HCT116 (cell line): ENCODE data around the gene CMTM8. TPM values are rescaled to one million over a fixed set of nuclear protein-coding genes. Genes with fewer than 3 reads are reported as not detected.

Source experiments
- ATAC-seq: fragments of 200-7000 bp; cut with Tn5 transposase; 2 replicates; pipeline ENCODE4 v1.9.1; 2020; ENCODE audit warnings: mild to moderate bottlenecking, moderate library complexity
- BruUV-seq: library from RNA; stranded (reverse); fragments of 400-500 nt; replicated peaks from 2 replicates; lab custom pipeline; 2021; lab: Mats Ljungman, UMichigan
- CTCF ChIA-PET: fragments of 300-600 bp; sonication (Branson Sonifier 250); formaldehyde crosslinking; loops from one replicate; lab custom pipeline; 2021; ENCODE audit warnings: antibody characterized with exemption; lab: Charles Lee
- POLR2A ChIA-PET: fragments of 300-600, 350-600 bp; sonication (Branson Sonifier 250); formaldehyde crosslinking; loops from one replicate; lab custom pipeline; 2021; ENCODE audit warnings: antibody characterized with exemption; lab: Charles Lee
- RAD21 ChIA-PET, 2 experiments: fragments of 300-600 bp; sonication (Branson Sonifier 250); formaldehyde crosslinking; loops; one replicate each; lab custom pipeline; 2023; ENCODE audit warnings: low total read pairs in 2 of 2; ENCODE audit not compliant: uncharacterized antibody in 2 of 2, unreplicated experiment in 2 of 2, low non-redundant PET in 1 of 2; lab: Charles Lee
- DNase-seq: peaks from one replicate; pipeline ENCODE4 v3.0.0-alpha.2; 2010; ENCODE audit warnings: low read depth, low spot score
- H2AFZ ChIP-seq: fragments of 200-600 bp; shearing (Covaris generic), sonication (generic); 2 replicates; pipeline ENCODE4 v1.6.1; 2017; ENCODE audit warnings: low read depth, mixed run types, mixed read lengths, antibody characterized with exemption, low read length; ENCODE audit not compliant: poor library complexity, severe bottlenecking
- H3K27ac ChIP-seq: 2 replicates; pipeline ENCODE4 v1.5.1; 2012; ENCODE audit warnings: low read depth, low read length
- H3K27me3 ChIP-seq: fragments of 200-600 bp; sonication (generic); 2 replicates; pipeline ENCODE4 v1.6.1; 2016; ENCODE audit warnings: mixed run types, low read length, mixed read lengths; ENCODE audit not compliant: insufficient read depth
- H3K36me3 ChIP-seq, 2 experiments: fragments of 200-500 bp in 1 of 2; fragments of 200-600 bp in 1 of 2; sonication (Bioruptor generic) in 1 of 2; sonication (generic) in 1 of 2; 2 replicates each; pipeline versions ENCODE4 v1.5.1 to v1.6.1; 2014 to 2016; ENCODE audit warnings: low read length in 2 of 2, inconsistent platforms in 1 of 2, mixed read lengths in 1 of 2, mixed run types in 1 of 2; ENCODE audit not compliant: insufficient read depth in 2 of 2, control insufficient read depth in 1 of 2
- H3K4me1 ChIP-seq, 2 experiments: fragments of 200-600 bp in 1 of 2; sonication (generic) in 1 of 2; 2 replicates each; pipeline versions ENCODE4 v1.5.1 to v1.6.1; 2012 to 2017; ENCODE audit warnings: low read length in 2 of 2, inconsistent platforms in 1 of 2, mild to moderate bottlenecking in 1 of 2, mixed read lengths in 1 of 2, mixed run types in 1 of 2, moderate library complexity in 1 of 2; ENCODE audit not compliant: insufficient read depth in 2 of 2, control insufficient read depth in 1 of 2
- H3K4me2 ChIP-seq: fragments of 200-600 bp; sonication (generic); 2 replicates; pipeline ENCODE4 v1.6.1; 2017; ENCODE audit warnings: mixed run types, low read length, mixed read lengths
- H3K4me3 ChIP-seq, 2 experiments: fragments of 200-600 bp in 1 of 2; sonication (generic) in 1 of 2; replicated peaks in 1 of 2; 2 replicates each; pipeline ENCODE4 v1.5.1; 2011 to 2016; ENCODE audit warnings: low read length in 2 of 2, control low read depth in 1 of 2, low read depth in 1 of 2, mild to moderate bottlenecking in 1 of 2, mixed read lengths in 1 of 2, mixed run types in 1 of 2
- H3K79me2 ChIP-seq: fragments of 200-600 bp; sonication (generic); 2 replicates; pipeline ENCODE4 v1.6.1; 2017; ENCODE audit warnings: mild to moderate bottlenecking, mixed run types, low read length, moderate library complexity, mixed read lengths; ENCODE audit not compliant: insufficient read depth
- H3K9ac ChIP-seq: fragments of 200-600 bp; sonication (generic); 2 replicates; pipeline ENCODE4 v1.6.1; 2016; ENCODE audit warnings: low read length, mixed read lengths
- H3K9me2 ChIP-seq: fragments of 200-600 bp; sonication (generic), shearing (Covaris generic); 2 replicates; pipeline ENCODE4 v1.6.1; 2017; ENCODE audit warnings: mixed run types, mild to moderate bottlenecking, moderate library complexity; ENCODE audit not compliant: insufficient read depth
- H3K9me3 ChIP-seq, 2 experiments: fragments of 200-500 bp in 1 of 2; fragments of 200-600 bp in 1 of 2; sonication (Bioruptor generic) in 1 of 2; sonication (generic) in 1 of 2; 2 replicates each; pipeline ENCODE4 v1.6.1; 2014 to 2017; ENCODE audit warnings: low read length in 2 of 2, mixed read lengths in 2 of 2, inconsistent platforms in 1 of 2, low read depth in 1 of 2, mild to moderate bottlenecking in 1 of 2, mixed run types in 1 of 2, moderate library complexity in 1 of 2; ENCODE audit not compliant: control insufficient read depth in 1 of 2, insufficient read depth in 1 of 2
- H4K20me1 ChIP-seq: fragments of 200-600 bp; sonication (generic), shearing (Covaris generic); 2 replicates; pipeline ENCODE4 v1.6.1; 2017; ENCODE audit warnings: mixed run types, mild to moderate bottlenecking, moderate library complexity; ENCODE audit not compliant: insufficient read depth
- CEBPB ChIP-seq: IDR thresholded peaks from 2 replicates; pipeline ENCODE4 v1.6.1; 2012; ENCODE audit warnings: low read depth
- ELF1 ChIP-seq: IDR thresholded peaks from 2 replicates; pipeline ENCODE4 v1.6.1; 2012; ENCODE audit warnings: low read depth, borderline replicate concordance
- intact Hi-C: fragments of 100-400 bp; cut with micrococcal nuclease; formaldehyde crosslinking; loops from 2 replicates; pipeline ENCODE4 v1.10.0; 2022
- total RNA-seq: library from RNA; stranded (reverse); gene quantifications from one replicate; pipeline ENCODE4 v1.2.1, GENCODE V29; 2021; ENCODE audit not compliant: unreplicated experiment

CMTM8 gene
- total RNA-seq, 1 experiment from 2014 or later = 19.4 TPM

DNA sequence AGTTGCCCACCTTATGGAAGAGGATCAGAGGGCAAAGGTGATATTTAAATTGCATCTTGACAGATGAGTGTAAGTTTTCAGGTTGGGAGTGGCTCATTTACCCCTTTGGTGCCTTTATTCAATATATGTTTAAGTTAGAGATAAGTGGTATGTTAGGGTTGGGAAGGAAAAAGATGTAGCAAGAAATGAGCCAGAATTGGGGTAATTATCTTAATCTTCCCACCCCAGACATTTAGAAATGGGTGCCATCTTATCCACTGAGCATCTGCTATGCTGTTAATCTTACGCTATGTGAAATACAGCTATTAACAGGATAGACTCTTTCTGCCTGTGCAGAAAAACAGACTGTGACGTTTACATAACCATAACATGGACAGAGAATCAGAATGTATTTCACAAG, 159.5 kb downstream of the CMTM8 start:
- Histone ChIP-seq H3K27ac (no peak overlapping the region), H3K4me3 (no peak overlapping the region), H3K4me1 (peaks cover 8 to 49% of the 10 kb centered on the region in 2 experiments), H3K9me3 (no peaks in the 10 kb centered on the region), H3K9me2 (no peaks in the 10 kb centered on the region), H3K9ac (no peak overlapping the region), H3K36me3 (no peaks in the 10 kb centered on the region), H4K20me1 (peaks cover 14% of the 10 kb centered on the region; the same call in 1 of the 2 replicates), H3K27me3 (no peaks in the 10 kb centered on the region), H2AFZ (no peak overlapping the region), H3K79me2 (peaks cover 100% of the 10 kb centered on the region), H3K4me2 (no peak overlapping the region)
- ChIA-PET POLR2A (no interaction called here), RAD21 (no interaction called here), CTCF (no interaction called here)
- TF ChIP-seq ELF1 = no peak
- BruUV-seq = no TSS peak
- DNase-seq (no peak), ATAC-seq (no peak)
- intact Hi-C loops = loop anchor here (2.0 kb wide), 2 partner anchors 23 to 221 kb away; no protein-coding TSS in a partner anchor

DNA sequence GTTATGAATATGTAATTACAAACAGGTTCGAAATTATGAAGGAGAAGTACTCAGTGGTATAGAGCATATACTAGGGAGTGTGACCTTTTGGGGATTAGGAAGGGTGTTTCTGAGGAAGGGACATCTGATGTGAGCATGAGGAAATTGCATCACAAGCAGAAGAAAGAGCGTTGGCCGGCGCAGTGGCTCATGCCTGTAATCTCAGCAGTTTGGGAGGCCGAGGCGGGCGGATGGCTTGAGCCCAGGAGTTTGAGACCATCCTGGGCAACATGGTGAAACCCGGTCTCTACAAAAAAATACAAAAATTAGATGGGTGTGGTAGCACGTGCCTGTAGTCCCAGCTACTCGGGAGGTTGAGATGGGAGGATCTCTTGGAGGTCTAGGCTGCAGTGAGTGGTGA, 160.1 kb downstream of the CMTM8 start:
- no peak for ATAC-seq
- no peak for DNase-seq
- no peak overlapping the region for H3K4me2 ChIP-seq
- H3K79me2 ChIP-seq = peaks cover 100% of the 10 kb centered on the region
- RAD21 ChIA-PET = no interaction called here
- no TSS peak for BruUV-seq
- peaks cover 3 to 46% of the 10 kb centered on the region in 2 experiments; a peak in 3 of 4 replicates for H3K4me1 ChIP-seq
- H2AFZ ChIP-seq = no peak overlapping the region
- H3K4me3 ChIP-seq = no peak overlapping the region
- no peaks in the 10 kb centered on the region for H3K9me3 ChIP-seq
- no peaks in the 10 kb centered on the region for H3K36me3 ChIP-seq
- CTCF ChIA-PET = no interaction called here
- peaks cover 14% of the 10 kb centered on the region; the same call in 1 of the 2 replicates for H4K20me1 ChIP-seq
- intact Hi-C loops = loop anchor here (2.0 kb wide), 2 partner anchors 24 to 222 kb away; no protein-coding TSS in a partner anchor
- H3K27me3 ChIP-seq = no peaks in the 10 kb centered on the region
- no peaks in the 10 kb centered on the region for H3K9me2 ChIP-seq
- no peak overlapping the region for H3K9ac ChIP-seq
- POLR2A ChIA-PET = no interaction called here
- TF ChIP-seq ELF1 (no peak), CEBPB (no peak)
- no peak overlapping the region for H3K27ac ChIP-seq
